SW480 (cell line): ENCODE measurements around the gene THSD4.

Experiments used
- DNase-seq: peaks from one replicate; pipeline ENCODE4 v3.0.0-alpha.2; 2016; ENCODE audit warnings: low spot score

THSD4 gene

DNA sequence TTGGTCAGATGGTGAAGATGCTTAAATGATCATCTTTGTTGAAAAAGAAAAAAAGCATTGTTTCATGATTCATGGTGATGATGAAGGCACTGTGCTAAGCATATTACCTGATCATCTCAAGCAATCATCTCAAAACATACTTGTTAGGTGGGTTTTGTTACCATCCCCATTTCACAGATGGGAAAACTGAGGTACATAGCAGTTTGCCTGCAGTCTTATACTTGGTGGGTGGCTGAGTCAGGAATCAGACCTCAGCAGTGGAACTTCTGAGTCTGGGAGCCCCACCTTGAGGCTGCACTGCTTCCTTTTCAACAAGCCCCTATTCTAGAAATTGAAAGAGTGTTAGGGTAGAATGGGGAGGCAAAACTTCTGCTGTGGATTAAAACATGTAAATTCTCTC lies 341.1 kb downstream of the THSD4 start:
- no peak for DNase-seq

DNA sequence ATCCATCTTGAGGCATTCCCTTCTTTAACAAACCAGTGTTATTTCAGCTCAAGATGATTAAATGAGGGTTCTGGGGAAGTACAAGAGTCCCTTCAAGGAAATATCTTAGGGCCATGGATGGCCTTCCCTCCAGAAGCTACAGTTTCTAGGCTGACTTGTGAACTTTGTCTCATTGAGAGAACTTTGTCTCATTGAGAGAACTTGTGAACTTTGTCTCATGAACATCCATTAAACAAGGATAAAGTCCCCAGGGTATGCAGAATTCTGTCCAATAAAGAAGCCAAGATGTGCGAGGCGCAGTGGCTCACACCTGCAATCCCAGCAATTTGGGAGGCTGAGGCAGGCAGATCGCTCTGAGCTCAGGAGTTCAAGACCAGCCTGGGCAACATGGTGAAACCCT lies 341.5 kb downstream of the THSD4 start:
- DNase-seq: no peak

- no peak for DNase-seq
Measured at GRCh38 chr15:71458089-71458660, 342.9 kb downstream of the THSD4 start.

- DNase-seq: no peak
Measured at GRCh38 chr15:71461748-71462147, 346.5 kb downstream of the THSD4 start.

- no peak for DNase-seq
Measured at GRCh38 chr15:71462638-71463037, 347.4 kb downstream of the THSD4 start.

- DNase-seq: no peak
Measured at GRCh38 chr15:71463156-71463665, 347.9 kb downstream of the THSD4 start.

GRCh38 chr15:71465131-71465955 lies 350.1 kb downstream of the THSD4 start:
- no peak for DNase-seq

GRCh38 chr15:71468715-71469114 lies 353.4 kb downstream of the THSD4 start:
- DNase-seq: no peak

DNA sequence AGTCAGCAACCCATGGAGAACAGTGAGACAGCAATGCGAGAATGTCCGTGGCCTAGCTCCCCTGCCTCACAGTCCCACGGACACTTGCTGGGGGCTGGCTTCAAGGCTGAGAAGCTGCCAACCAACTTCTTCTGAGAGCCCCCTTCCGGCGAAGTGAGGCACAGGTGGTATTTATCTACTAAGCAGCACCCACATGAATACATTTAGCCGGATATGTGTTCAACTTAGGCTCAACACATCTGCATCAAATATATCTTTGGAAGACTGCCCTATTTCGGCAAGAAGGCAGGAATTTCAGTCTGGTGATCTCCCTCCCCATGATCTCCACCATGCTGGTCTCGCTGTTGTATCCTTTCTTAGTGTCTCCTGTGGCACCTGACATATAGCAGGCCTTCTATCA lies 354.1 kb downstream of the THSD4 start:
- no peak for DNase-seq

GRCh38 chr15:71471347-71471746 lies 356.1 kb downstream of the THSD4 start:
- DNase-seq: no peak

GRCh38 chr15:71472566-71472965 lies 357.3 kb downstream of the THSD4 start:
- DNase-seq: no peak

DNA sequence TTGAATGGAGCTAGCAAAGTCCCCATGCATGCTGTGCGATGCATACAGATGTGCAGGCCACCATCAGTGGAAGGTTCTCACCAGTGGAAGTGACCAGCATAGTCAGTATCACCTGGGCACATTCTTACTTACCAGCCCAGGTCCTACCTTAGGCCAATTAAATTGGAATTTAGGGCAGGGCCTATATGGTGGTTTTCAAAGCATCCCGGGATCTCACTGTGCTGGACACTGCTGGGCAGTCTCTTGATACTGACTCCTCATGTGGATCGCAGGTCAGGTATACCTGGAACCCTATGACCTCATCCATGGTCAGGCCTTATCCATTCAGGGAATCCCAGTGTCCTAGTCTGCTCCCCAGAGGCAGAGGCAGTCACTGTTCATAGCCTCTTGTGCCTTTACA lies 358.5 kb downstream of the THSD4 start:
- DNase-seq: no peak

GRCh38 chr15:71476823-71477222 lies 361.6 kb downstream of the THSD4 start:
- DNase-seq: no peak

- no peak for DNase-seq
Measured at GRCh38 chr15:71480556-71480955, 365.3 kb downstream of the THSD4 start.

DNA sequence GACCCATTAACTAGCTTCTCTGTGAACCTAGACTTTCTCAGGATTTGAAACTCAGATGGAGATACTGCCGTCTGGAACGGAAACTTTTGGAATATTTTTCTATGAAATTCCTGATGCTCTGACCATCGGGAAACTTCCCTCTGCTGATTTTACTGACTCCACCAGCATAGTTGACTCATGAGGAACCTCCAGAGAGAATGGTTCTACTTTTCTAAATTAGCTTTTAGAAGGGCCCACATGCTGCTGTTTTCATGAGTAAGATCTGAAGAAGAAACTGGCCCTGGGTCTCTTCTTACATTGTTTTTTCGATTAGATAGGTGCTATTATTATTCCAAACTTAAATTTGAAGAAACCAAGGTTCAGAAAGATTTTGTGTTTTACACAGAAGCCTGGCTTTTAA lies 368.8 kb downstream of the THSD4 start:
- DNase-seq: no peak

- DNase-seq: no peak
Measured at GRCh38 chr15:71485094-71485693, 369.9 kb downstream of the THSD4 start.

- no peak for DNase-seq
Measured at GRCh38 chr15:71489570-71489969, 374.3 kb downstream of the THSD4 start.

DNA sequence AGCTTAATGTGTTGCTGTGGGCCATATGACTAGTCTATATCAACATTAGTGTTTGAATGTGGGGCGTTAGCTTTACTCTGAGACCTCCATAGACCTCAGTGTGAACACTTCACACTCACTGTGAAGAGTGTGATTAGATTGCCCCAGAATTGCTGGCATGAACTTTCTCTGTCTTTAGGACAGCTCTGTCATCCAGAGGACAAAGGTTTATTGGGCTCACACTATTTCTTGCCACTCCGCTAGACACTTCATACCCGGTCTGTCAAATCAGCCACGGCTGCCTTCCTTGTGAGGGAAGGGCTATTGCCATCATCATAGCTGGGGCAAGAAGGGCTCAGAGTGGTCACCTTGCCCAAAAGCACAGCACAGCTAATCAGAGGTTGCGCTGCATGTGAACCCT lies 378.3 kb downstream of the THSD4 start:
- DNase-seq: no peak

DNA sequence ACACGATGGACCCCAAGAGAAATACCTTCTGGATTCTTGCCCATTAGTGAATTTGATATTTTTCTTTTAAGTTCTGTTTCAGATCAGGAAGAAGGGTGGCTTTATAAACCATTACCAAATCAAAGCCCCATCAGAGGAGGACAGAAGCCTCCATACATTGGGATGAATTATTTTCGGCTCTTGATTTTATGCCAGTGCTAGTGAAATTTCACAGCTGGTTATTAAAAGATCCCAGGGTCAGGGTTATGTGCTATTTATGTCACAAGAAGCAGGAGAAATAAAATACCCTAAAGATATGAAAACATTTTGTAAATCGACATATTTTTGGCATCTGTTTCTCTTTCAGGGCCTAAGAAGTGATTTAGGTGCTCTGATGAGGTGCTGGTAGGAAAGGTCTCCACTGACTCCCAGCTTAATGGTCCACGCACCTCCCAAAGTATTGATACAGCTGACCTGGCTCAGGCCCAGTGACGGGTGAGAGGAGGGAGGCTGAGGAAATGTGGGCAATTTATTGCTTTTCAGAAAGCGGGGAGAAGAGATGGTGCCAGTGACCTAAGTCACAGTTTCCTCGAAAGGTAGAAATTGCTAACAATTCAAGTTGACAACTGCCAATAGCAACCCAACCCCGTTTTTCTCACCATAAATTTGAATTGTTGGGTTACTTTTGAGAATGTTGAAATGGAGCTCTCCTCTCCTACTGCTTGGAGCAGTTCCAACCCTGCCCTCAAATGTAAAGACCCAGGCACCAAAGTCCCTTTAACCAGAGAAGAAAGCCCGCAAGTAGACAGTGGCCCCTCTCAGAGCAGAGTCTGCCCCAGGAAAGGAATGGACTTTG lies 379.5 kb downstream of the THSD4 start:
- no peak for DNase-seq

GRCh38 chr15:71495398-71495780 lies 380.1 kb downstream of the THSD4 start:
- no peak for DNase-seq

DNA sequence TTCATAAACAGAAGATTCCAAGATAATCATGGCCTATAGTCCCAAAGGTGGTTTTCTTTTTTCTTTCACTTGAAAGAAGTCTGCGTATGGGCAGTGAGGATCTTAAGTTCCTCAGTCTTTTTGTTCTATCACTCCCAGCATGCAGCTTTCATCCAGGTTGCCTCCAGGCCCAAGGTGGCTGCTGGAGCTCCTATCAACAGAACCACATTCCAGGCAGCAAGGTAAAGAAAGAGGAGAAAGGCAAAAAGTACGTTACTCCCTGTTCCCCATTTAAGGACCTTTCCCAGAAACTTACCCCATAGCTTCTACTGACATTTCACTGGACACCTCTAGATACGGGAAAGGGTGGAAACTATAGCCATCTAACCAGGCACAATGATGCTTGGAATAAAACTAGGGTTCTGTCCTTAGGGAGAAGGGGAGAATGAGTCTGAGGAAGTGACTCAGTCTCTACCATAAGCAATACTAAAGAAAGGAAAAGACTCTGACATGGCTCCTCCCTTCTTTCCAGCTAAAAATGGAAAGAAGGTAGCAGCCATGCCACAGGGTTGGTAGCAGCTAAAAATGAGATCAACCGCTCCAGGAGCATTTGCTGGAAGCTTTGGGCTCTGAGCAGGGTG lies 381.2 kb downstream of the THSD4 start:
- DNase-seq: no peak
